ENCODE results near the gene DPP6. TPM values are rescaled to one million over a fixed set of nuclear protein-coding genes. Genes with fewer than 3 reads are reported as not detected.

The DPP6 gene
- total and polyA plus RNA-seq, 9 of the 15 experiments (the other 6 are each of a cell fraction or from before 2014, with no cell fraction given): not detected

GRCh38 chr7:154867068-154867467, 814.9 kb downstream of the DPP6 start:
- FAIRE-seq: no peak
- intact Hi-C loops (cut with micrococcal nuclease) (no loop called here), in situ Hi-C loops (cut with MboI) (no loop called here)
- H3K27ac ChIP-seq (ENCODE audit: extremely low read depth, low read depth, low read length): no peak overlapping the region
- no peak overlapping the region for H3K9ac ChIP-seq (ENCODE audit: insufficient read depth in 1 of 2, low read depth in 2 of 2, low read length in 2 of 2)
- ATAC-seq: no peak
- peaks cover 0 to 4% of the 10 kb centered on the region in 2 experiments; a peak in 1 of 5 replicates for H3K4me1 ChIP-seq (replicated peaks in 1 of 2; ENCODE audit: control insufficient read depth in 2 of 2, insufficient read depth in 2 of 2, low read length in 2 of 2)
- H2AFZ ChIP-seq (ENCODE audit: low read depth, low read length): no peak overlapping the region
- no peak overlapping the region for H3K4me3 ChIP-seq
- H3K9me1 ChIP-seq (ENCODE audit: control insufficient read depth, insufficient read depth, low read length): no peaks in the 10 kb centered on the region
- peaks cover 46 to 86% of the 10 kb centered on the region in 2 experiments for H3K27me3 ChIP-seq (ENCODE audit: control insufficient read depth in 2 of 2, insufficient read depth in 2 of 2, low read length in 2 of 2)
- DNase-seq (ENCODE audit: extremely low read depth in 1 of 4, low spot score in 3 of 4): no peak
- ChIA-PET CTCF (ENCODE audit: low intra/inter-chr PET ratio) (no interaction called here), POLR2A (interaction anchor here (0.5 kb wide), 1 partner anchor 57 kb away, joined by 3 read pairs; no protein-coding TSS in a partner anchor)
- peaks cover 18% of the 10 kb centered on the region; the same call in 1 of the 2 replicates for H4K20me1 ChIP-seq (replicated peaks; ENCODE audit: control insufficient read depth, insufficient read depth, low read length)
- no peaks in the 10 kb centered on the region for H3K9me3 ChIP-seq (replicated peaks; ENCODE audit: control insufficient read depth, insufficient read depth, low read depth, low read length)
- BruUV-seq (replicated peaks): no TSS peak
- no peaks in the 10 kb centered on the region for H3K79me2 ChIP-seq (ENCODE audit: control insufficient read depth, insufficient read depth, low read length)
- TF ChIP-seq ZNF639 (CRISPR knock-in tag; conservative IDR thresholded peaks at IDR 0.05 in 1 of 2, IDR thresholded peaks at IDR 0.05 in 1 of 2): no peak
- no peak for TF ChIP-seq ZNF232 (CRISPR knock-in tag; IDR thresholded peaks at IDR 0.05)
- no peak for TF ChIP-seq PYGO2 (tag; IDR thresholded peaks at IDR 0.05)
- TF ChIP-seq ZBTB2 (IDR thresholded peaks at IDR 0.05): no peak
- no peak for TF ChIP-seq BHLHE40 (IDR thresholded peaks at IDR 0.05; ENCODE audit: low read length)
- no peak for TF ChIP-seq ZFP91 (CRISPR knock-in tag; IDR thresholded peaks at IDR 0.05)
- TF ChIP-seq HDAC2 (IDR thresholded peaks at IDR 0.05): no peak
- no peak for TF ChIP-seq ZNF408 (CRISPR knock-in tag; IDR thresholded peaks at IDR 0.05; ENCODE audit: low read depth)
- TF ChIP-seq MIER1 (IDR thresholded peaks at IDR 0.05; ENCODE audit: low read depth): no peak
- TF ChIP-seq FOSL1 (tag; conservative IDR thresholded peaks at IDR 0.05): no peak
- TF ChIP-seq ZBTB9 (CRISPR knock-in tag; IDR thresholded peaks at IDR 0.05): no peak
- H3K4me2 ChIP-seq (ENCODE audit: insufficient read depth, low read length): no peak overlapping the region
- under 1% methylated on average over 10 of the region's 10 CpGs for WGBS (ENCODE audit: insufficient coverage, low coverage, missing lambda C conversion rate)
- H3K36me3 ChIP-seq (ENCODE audit: control insufficient read depth, insufficient read depth, low read length): no peaks in the 10 kb centered on the region
